Measurements from ENCODE around the gene NAT14.
"Not testable (repeated sequence)": the region's sequence is repeated elsewhere in the genome, so short reads cannot be mapped to it uniquely, and the experiment has no call there.

Gene NAT14, protein sequence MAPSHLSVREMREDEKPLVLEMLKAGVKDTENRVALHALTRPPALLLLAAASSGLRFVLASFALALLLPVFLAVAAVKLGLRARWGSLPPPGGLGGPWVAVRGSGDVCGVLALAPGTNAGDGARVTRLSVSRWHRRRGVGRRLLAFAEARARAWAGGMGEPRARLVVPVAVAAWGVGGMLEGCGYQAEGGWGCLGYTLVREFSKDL

DNA sequence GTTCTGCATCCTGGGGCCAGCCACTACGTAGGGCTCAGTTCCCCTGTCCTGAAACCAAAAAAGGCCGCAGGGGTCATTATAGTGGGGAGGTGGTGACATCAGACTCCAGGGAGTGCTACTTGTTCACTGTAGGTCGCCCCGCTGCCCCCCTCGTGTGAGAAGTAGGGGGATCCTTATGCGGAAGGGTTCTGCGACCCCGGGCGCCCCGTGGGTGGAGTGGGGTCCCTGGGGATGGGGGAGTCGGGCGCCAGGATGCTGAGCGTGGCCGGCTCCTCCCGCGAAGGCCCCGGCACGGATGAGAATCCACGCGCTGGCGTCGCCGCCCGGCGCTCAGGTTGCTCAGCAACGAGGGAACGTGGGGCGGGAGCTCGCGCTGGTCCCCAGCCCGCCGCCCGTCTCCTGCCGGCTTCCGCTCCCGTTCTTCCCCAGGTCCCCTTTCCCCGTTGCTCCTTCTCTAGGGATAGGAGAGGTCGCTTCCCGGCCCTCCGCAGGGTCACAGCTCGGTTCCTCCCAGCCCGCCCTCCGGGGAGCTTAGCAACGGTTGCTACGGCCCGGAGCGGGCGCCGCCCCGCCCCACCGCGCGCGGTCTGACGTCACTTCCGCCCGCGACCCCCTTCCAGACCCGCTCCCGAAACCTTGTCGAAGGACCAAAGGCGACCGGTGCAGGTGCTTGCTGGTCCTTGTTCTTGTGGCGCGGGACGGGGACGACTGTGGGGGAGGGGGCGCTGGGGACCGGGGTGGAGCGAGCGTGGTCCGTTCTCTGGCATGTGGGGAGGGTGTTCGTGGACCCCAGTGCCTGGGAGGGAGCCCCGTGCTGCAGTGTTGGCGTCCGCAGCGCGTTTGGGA is at the start of gene NAT14:
TSS of gene NAT14 (plus strand) at position 596 of the 846 bp plus-strand sequence. CDS start 521 bp downstream, outside the sequence.
- DNase-seq, result peak; percentile 67

DNA sequence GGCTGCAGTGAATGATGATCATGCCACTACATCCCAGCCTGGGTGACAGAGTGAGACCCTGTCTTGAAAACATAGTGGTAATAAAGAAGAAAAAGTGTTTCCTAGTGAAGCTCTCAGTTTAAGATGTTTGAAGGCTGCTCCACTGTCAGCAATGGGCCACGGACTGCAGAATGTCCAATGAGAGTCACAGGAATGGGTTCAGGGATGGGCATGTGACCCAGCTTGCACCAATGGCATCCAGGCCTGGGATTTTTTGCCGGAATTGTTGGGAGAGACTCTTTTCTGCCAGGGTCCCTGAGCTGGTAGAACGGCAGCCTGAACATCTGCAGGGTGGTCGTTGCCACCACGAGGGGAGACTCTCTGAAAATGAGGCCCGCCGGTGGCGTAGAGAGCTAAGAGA is 48.1 kb upstream of the NAT14 start:
- no peak for DNase-seq

DNA sequence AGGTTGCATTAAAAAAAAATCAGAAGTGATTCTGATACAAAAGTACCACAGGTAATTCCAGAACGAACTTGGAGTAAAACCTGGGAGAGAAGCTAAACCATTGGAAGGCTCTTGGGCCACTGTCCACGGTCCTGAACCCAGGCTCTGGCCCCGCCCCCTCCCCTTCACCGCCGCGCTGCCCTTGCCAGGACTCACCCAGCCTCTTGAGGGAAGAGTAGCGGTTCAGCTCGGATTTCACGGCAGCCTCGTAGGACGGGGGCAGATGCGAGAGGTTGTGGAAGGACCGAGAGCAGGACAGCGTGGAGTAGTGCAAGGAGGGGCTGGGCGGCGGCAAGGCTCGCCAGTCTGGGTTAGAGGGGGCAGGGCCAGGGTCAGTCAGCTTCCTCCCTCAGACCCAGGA is 47.6 kb upstream of the NAT14 start:
- DNase-seq, result peak; percentile 59

DNA sequence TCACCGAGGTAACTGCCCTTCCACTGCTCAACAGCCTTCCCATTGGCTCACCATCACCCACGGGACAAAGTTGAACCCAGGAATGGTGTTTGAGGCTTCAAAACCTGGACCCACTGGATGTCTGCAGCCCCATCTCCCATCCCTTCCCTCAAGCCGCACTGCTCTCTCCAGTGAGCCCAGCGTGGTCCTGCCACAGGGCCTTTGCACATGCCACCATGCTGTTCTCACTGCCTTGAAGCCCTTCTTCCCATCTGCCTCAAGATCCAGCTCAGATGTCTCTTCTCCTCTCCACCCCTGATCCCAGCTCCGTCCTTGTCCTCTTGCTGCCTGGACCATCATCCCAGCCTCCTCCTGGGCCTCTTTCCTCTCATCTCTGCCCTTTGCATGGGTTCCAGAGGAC is 45.9 kb upstream of the NAT14 start:
- no peak for DNase-seq

DNA sequence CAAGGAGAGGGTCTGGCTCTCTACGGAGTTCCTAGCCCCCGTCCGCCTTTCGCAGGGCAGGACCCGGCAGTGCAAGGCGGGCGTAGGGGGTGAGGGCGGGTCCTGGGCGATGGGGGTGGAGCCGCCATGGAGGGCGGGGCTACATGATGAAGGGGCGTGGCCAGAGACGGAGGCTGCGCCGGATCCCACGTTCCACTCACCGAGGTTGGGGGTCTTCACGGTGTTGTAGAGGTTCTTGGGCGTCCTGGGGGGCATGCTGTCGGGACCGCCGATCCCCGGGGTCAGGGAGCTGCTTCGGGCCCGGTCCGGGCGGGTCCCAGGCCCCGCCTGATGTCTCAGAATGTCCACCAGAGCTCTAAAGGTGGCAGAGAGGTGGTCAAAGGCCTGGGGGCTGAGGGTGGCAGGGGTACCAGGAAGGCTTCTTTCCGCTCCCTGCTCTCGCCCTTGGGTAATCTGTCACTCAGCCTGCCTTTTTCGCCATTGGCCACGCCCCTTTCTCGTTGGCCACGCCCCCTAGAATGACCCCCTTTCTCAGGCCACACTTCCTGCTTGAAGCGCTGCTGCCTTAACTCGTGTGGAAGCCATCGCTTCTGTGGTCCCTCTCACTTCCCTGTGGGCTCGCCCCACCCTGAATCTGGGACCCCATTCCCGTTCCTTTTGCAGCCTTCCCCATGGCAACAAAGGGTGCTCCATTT is 44.4 kb upstream of the NAT14 start:
- DNase-seq, result peak; percentile 22

DNA sequence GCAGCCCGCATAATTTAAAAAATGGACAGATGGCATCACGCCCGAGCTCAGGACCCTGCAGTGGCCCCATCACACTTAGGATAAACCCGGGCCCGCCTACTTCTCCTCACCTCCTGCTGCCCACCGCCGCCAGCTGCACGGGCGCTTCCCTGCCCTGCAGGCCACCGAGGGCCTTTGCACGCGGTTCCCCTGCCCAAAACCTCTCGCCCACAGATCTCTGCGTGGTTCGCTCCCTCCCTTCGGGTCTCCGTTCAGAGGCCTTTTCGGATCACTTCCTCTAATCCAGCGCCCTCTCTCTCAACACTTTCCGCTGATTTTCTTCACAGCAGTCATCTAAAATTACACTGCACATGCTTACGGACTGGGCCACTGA is 43.7 kb upstream of the NAT14 start:
- no peak for DNase-seq

DNA sequence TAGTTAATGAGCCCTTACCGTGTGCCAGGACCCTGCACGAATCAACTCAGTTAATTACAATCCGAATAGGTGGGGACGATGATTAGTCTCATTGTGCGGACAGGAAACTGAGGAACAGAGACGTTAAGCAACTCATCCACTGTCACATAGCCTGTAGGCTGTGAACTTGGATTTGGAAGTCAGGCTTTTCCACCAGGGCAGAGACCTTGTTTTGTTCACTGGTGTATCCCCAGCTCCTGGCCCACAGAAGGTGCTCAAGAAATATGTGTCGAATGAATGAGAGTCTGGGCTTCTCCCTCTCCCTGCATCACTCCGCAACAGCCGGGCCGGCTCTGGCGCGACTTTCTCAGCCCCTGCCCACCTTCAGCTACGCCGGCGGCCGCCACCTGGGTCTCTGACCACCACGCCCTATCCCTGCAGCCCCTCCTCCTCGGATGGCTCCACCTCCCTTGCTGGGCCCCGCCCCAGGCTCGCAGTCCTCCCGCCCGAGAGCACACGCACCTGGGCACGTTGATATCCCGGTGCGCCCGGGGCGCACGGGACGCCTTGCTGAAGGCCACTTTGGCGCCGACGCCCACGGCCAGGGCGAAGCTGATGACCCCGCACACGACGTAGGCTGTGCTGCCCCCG is 43.2 kb upstream of the NAT14 start:
- DNase-seq, result no peak

DNA sequence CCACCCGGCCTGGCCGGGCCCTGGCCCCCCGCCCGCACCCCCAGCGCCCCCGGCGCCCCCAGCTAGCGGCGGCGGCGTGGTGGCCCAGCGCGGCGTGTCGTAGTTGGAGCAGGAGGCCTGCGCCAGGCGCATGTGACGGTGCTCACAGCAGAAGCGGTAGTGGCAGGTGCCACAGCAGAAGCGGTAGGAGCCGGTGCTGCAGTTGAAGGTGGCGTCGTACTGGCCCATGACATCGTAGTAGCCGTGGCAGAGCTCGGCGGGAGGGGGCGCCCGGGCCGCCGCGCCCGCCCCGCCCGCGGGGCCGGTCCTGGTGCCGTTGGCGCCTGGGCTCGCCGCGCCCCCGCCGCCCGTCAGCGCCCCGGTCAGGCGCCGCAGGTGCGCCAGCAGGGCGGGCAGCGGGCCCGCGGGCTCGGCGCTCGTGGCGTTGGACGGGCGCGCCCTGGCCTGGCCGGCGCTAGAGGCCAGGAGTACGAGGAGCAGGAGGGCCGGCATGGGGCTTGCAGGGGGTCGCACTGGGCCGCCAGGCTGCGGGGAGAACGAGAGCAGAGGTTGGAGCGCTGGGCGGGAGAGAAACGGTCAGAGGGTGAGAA is 42.5 kb upstream of the NAT14 start:
- no peak for DNase-seq

DNA sequence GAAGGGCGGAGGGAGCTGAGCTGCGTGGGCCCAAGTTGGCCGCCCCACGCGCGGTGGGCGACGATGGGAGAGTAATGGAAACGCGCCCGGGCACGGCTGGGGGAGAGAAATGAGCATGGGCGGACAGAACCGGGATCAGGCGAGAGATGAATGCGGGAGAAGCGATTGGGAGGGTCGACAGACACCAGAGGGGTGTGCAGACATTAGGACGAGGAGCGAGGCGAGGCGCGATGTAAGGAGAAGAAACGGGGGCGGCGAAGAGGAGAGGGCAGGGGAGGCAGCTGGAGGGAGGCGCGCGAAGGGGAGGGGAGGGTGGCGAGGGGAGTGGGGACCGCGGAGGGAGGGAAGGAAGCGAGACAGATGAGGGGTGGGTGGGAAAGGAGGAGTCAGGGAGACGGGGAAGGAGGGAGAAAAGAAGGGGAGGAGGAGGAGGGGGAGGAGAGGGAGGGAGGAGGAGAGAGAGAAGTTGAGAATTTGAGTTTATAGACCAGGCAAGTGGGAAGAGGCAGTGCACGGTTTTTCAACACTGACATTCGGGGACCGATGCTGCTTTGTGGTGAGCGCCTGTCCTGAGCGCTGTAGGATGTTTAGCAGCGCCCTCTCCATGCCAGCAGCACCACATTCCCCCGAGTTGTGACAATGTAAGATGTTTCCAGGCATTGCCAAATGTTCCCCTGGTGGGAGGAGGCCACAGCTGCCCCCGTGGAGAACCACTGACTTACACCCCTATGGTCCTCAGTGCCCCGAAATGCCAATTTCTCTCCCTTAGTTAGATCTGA is 41.8 kb upstream of the NAT14 start, which contains the start of gene SHISA7:
TSS of gene SHISA7 (minus strand) at position 256 of the 779 bp plus-strand sequence. CDS start 437 bp downstream, outside the sequence.
- no peak for DNase-seq

DNA sequence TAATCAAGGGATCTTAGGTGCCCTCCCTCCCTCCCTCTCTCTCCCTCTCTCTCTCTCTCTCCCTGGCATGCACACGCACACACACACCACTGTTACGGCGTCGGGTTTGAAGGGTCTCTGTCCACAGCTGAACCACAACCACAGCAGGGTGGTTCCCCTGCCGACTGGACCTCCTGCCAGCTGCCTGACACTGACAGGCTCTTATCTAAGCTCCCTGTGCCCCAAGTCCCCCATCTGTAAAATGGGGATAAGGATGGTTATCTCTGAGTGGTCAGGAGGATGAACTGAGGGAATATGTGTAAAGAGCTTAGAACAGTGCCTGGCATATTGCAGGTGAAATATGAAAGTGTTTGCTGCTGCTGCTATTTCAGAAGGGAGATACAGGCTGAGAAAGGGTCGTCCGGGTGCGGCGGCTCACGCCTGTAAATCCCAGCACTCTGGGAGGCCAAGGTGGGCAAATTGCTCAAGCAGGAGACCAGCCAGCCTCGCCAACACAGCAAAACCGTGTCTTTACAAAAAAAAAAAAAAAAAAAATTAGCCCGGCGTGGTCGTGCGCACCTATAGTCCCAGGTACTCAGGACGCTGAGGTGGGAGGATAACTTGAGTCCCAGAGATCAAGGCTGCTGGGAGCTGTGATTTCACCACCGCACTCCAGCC is 41.0 kb upstream of the NAT14 start:
- no peak for DNase-seq

DNA sequence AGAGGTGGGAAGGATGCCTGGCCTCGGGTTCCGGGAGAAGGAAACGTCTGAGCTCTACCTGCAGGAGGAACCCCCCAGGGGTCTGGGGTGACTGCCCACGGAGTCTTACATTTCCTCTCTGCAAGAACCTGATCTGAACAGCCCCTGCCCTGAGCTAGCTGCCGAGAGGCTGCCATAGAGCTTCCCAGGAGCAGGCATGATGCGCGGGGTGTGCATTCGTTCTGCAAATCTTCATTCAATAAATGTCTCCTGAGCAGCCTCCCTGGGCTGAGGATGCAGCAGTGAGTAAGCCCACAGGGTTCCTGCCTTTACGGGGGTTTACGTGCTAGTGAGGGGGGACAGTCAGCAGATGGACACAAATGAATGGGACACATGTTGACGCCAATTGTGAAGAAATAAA is 40.3 kb upstream of the NAT14 start:
- no peak for DNase-seq

DNA sequence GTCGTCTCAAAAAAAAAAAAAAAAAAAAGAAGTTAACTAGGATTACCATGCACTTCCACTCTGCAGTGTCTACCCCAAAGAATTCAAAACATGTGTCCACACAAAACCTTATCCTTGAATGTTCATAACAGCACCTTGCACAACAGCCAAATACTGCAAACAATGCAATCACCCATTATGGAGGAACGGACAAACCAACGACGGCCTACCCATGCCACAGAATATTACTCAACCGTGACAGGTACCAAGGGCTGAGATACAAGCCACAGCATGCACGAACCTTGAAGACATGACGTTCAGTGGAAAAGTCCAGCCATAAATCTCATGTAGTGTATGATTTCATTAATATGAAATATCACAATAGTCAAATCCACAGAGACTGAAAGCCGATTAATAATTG is 38.9 kb upstream of the NAT14 start:
- DNase-seq, result no peak

DNA sequence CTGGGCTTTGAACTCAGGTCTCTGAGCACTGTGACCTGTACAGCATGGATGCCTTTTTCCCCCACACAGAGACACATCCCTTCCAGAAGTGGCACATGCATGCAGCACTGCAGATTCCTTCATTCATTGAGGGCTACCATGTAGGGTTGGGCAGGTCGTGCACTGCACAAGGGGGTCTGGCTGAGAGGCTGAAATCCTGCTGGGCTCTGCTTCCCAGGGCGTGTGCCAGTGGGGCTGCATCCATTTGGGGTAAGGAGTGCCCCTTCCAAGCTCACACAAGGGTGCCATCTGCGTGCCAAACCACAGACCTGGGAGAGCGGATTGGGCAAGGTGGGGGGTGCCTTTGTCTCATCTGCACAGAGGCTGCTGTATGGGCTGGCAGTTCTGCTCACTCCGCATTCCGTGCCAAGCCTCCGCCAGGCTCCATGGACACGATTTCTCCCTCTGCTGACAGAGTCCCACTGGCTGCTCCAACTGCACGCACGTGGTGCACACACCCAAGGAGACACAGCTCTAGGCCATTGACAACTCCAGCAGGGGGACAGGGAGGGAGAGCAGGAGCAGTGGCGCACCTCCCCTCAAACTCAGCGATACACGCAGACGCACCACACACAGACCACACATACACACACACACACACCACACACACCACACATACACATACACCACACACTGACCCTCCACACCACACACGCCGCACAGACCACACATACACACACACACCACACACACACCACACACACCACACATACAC is 37.4 kb upstream of the NAT14 start:
- DNase-seq, result peak; percentile 45

DNA sequence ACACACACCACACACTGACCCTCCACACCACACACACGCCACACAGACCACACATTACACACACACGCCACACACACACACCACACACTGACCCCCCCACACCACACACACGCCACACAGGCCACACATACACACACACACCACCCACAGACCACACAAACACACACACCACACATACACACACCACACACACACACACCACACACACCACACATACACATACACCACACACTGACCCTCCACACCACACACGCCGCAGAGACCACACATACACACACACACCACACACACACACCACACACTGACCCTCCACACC is 36.9 kb upstream of the NAT14 start:
- not testable (repeated sequence) for DNase-seq

DNA sequence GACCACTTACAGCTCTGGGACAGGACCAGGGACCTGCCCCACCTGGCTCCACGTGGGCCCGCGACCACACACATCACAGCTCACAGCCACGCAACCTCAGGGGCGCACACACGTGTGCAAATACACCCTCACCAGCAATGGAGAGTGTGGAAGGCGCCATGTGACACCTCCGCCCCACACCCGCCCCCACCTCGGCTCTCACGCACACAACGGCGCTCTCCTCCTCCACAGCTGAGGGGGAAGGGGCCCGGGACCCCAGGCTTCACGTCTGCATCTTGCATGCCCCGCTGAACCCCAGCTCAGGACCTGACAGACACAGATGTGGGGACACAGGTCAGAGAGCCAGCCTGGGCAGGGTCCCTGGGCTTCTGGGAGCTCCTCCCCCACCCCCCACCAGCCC is 35.5 kb upstream of the NAT14 start:
- DNase-seq, result no peak

DNA sequence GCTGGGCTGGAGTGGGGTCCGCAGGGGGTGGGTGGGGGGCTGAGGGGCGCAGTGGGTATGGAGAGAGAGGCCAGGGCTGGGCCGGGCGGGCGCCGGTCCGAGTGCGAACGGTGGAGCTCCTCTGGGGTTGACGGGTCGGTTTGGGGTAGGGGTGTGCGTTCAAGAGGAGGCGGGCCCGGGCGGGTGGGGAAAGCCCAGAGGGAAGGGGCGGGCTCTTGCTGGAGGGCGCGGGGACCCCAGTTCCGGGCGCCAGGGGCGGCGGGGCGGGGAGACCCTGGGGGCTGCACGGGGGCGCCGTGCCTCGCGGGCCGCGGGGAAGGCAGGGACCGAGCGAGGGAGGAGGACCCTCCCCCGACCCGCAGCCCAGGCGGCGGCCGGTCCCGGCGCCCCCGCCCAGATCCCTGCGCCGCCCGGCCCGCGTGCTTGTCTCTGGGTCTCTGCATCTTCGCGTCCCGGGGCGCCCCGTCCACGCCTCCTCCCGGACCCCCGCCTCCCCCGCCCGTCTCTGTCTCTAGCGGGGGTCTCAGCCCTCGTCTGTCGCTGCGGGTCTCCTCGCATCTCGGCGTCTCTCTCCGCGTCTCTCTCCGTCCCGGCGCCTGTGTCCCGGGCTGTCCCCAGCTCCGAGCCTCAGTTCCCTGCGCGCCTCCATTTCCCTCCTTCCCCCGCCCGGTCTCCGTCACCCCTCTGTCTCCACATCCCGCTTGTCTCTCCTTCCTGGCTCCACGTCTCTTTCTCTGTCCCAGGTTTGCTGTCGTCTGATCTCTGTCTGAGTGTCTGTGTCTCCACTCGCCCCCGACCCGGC is 33.6 kb upstream of the NAT14 start:
- DNase-seq, result no peak

DNA sequence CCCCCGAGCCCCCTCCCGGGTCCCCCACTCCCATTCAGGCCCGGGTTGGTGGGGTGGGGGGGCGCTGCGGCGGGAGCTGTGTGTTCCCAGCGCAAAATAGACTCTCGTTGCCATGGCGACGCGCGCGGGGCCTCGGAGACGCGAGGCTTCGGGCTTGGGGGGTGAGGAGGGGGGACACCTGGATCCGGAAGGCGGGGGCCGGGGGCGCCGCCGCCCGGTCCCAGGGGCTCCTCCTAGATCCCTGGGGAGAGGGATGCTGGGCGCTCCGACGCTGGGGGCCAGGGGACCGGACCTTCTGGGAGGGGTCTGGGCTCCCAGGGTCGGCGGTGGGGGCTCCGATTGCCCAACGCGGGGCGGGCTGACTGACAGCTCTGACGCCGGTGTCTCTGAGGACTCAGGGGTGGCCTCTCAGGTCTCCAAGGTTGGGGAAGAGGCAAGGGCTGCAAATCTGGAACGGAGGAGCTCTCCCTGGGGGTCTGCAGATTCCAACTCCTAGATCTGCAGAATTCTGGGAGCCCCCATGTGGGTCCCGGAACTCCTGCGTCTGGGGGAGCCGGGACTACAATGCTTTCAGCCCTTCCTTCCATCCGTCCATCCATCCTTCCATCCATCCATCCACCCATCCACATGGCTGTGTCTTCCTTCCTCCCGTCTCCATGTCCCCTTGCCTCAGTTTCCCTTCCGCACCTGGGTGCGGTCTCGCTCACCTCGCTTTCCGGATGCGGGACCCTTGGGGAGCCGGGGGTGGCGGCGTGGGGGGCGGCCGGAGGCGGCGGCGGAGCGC is 32.8 kb upstream of the NAT14 start:
- no peak for DNase-seq

DNA sequence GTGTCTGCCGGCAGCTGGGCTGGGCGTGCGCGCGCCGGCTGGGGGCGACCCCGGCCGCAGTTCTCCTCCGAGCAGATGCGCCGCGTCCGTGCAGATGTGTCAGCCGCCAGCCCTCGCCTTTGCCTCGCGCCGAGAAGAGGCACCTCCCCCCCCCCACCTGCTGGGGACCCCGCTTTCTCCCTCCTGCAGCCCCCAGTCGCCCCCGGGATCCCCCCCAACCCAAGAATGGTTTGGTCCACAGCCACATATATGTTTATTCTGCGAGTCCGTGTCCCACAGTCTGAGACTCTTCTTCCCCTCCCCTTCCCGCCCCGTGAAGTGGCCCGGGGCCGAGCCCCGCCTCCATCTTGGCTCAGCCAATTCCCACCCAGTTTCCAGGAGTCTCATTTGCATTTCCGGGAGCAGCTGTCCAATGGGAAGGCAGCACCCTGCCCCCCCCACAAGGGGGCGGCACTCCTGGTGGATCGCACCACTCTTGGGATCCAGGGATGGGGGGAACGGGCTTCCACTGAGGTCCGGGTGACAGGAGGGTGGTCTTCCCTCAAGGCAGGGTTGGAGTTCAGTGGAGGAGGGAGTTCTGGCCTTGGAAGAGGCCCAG is 32.1 kb upstream of the NAT14 start:
- peak; percentile 68 for DNase-seq

All from EL (cell line).